HCT116 (cell line): ENCODE measurements around the gene IQCH.

ENCODE experiments used
- EZH2 ChIP-seq: fragments of 200-600 bp; sonication (generic); IDR thresholded peaks from 2 replicates; pipeline ENCODE4 v1.6.1; 2017; ENCODE audit warnings: antibody characterized with exemption, mixed run types
- REST ChIP-seq: IDR thresholded peaks from 2 replicates; pipeline ENCODE4 v1.6.1; 2012; ENCODE audit warnings: low read depth
- SP1 ChIP-seq: IDR thresholded peaks from 2 replicates; pipeline ENCODE4 v1.6.1; 2012; ENCODE audit warnings: low read depth
- ZFX ChIP-seq: fragments of 450-650 bp; IDR thresholded peaks from 2 replicates; pipeline ENCODE4 v1.6.1; 2017
- TF ChIP-seq, protein P1 (sequence below), 3 experiments: fragments of 200-600 bp in 1 of 3; sonication (generic) in 1 of 3; IDR thresholded peaks in 2 of 3; conservative IDR thresholded peaks in 1 of 3; 2 replicates each; pipeline ENCODE4 v1.5.1; 2012 to 2017; ENCODE audit warnings: low read depth in 2 of 3, low read length in 2 of 3, antibody characterized with exemption in 1 of 3, borderline replicate concordance in 1 of 3, control low read depth in 1 of 3, mild to moderate bottlenecking in 1 of 3, mixed read lengths in 1 of 3, mixed run types in 1 of 3, moderate library complexity in 1 of 3; ENCODE audit not compliant: insufficient read depth in 1 of 3

DNA sequence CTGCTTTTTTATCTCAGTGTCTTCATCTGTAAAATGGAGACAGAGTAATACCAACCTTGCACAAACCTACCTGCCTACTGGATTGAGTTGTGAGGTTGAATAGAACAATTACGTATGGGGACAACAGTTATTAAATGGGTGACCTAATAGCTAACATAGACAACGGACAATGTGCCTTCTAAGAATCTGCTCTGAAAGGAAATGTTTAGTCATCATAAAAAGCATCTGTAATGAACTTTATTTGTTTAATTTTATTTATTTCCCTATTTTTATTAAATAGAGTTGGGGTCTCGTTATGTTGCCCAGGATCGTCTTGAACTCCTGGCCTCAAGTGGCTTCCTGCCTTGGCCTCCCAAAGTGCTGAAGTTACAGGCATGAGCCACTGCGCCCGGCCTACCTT, 207.1 kb downstream of the IQCH start:
- TF ChIP-seq, protein P1, sequence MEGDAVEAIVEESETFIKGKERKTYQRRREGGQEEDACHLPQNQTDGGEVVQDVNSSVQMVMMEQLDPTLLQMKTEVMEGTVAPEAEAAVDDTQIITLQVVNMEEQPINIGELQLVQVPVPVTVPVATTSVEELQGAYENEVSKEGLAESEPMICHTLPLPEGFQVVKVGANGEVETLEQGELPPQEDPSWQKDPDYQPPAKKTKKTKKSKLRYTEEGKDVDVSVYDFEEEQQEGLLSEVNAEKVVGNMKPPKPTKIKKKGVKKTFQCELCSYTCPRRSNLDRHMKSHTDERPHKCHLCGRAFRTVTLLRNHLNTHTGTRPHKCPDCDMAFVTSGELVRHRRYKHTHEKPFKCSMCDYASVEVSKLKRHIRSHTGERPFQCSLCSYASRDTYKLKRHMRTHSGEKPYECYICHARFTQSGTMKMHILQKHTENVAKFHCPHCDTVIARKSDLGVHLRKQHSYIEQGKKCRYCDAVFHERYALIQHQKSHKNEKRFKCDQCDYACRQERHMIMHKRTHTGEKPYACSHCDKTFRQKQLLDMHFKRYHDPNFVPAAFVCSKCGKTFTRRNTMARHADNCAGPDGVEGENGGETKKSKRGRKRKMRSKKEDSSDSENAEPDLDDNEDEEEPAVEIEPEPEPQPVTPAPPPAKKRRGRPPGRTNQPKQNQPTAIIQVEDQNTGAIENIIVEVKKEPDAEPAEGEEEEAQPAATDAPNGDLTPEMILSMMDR (IDR thresholded peaks at IDR 0.05 in 2 of 3, conservative IDR thresholded peaks at IDR 0.05 in 1 of 3; ENCODE audit: borderline replicate concordance in 1 of 3, insufficient read depth in 1 of 3, low read depth in 2 of 3, low read length in 2 of 3), result no peak
- TF ChIP-seq REST, result no peak
- no peak for TF ChIP-seq EZH2
- no peak for TF ChIP-seq SP1
- TF ChIP-seq ZFX, result no peak
